GM19043 (cell line): ENCODE measurements around the gene ERFE.
"Not testable (repeated sequence)": the region's sequence is repeated elsewhere in the genome, so short reads cannot be mapped to it uniquely, and the experiment has no call there.

ENCODE experiments used
- ATAC-seq: cut with Tn5 transposase; IDR thresholded peaks from one replicate; pipeline ENCODE4 v1.9.1; 2021; ENCODE audit warnings: low read depth; ENCODE audit not compliant: unreplicated experiment

ERFE gene

DNA sequence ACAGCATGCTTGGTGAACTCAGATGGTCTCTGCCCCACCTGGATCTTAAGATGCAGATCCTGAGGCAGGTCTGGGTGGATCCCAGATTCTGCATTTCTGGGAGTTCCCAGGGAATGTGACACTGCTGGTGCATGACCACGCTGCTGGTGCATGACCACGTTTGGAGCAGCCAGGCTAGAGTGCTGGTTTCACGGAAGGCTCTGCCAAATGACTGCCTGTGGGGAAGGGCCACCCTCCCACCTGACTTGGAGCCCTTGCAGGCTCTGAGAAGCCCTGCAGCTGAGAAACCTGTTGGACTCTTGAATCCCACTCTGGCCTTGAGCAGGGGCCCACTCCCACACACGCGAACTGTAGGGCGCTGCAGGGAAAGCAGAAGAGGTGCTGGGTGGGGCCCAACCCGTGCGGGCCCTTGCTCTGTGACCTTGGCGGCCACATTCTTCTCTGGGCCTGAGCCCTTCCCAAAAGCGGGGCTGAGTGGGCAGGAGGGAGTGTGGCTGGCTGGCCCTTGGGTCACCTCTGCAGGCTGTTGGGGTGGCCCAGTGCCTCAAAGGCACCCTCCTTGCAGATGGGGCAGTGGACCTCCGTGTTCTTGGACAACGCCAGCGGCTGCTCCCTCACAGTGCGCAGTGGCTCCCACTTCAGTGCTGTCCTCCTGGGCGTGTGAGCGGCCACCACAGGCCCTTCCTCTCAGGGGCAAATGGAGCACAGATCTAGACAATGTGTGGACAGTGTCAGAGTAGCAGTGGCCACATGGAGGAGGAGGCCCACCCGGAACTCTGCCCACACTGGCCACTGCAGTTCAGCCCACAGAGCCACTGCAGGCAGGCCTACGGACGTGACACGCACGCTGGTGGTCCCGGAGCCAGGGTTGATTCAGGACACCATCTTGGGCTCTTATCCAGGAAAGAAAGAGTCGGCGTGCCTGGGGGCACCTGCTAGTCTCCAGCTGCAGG lies 7.9 kb downstream of the ERFE start:
- no peak for ATAC-seq

DNA sequence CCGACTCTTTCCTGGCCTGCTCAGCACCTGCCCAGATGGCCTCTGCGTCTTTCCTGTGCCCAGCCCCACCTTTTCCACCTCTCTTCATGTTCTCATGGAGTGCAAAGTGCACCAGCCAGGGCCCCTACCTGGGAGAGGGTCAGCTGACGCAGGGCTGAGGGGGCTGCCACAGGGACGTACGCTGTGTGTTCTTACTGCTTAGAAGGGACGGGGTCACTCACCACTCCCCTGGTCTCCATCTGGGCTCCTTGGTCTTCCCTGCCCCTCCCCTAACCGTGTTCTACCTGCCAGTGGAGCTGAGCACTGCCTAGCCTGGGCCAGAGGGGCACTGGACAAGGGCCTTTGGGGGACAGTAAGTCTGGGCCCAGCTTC lies 8.6 kb downstream of the ERFE start:
- no peak for ATAC-seq

DNA sequence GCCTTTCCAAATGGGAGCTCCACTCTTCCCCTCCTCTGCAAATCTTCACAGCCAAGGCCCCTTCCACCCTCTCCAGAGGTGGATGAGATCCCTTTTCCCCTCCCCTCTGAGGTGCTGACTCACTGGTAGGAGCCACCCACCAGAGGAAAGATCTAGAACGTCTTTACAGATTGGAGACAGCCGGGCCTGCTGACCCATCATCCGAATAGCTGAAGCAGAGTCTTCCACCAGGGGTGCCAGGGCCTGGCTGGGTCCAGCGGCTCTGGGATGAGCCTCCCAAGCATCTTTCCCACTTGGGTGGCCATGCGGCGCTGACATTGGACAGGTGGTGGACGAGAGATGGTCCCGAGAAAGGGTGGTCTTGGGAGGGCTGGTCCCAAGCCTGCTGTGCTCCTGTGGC lies 9.0 kb downstream of the ERFE start:
- no peak for ATAC-seq

DNA sequence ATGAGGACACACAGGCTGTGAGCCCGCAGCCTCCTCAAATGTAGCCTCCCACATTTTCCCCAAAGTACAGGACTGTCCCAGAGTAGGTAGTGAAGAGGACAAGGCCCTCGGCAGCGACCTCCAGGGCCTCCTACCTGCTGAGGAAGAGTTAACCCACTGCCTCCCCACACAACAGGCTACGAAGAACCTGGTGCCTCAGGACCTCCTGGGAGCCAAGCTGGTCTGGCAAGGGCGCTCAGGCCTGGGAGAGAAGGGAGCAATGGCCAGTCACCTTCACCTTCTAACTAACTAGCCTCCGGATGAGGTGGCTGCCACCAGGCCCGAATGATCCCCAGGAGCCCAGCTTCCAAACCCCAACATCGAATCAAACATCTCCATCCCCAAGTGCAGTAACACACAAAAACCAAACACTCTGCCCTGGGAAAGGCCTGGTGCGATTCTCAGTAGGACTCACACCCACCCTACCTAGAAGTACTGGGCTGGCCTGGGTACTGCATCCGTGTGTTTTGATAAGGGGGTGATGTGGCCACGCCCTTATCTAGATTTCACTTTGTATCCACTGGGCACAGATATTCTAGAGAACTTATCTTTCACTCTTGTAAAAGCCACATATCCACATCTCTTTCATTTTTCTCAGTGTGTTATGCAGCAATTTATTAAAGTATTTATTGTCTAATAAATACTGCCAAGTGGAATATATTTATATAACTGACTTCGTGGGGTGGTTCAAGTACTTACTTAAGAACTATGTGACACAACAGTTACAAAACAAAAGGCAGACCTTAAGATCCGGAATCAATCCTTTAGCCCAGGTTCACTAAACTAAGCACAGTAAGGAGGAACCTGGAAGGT lies 9.7 kb downstream of the ERFE start:
- ATAC-seq: no peak

DNA sequence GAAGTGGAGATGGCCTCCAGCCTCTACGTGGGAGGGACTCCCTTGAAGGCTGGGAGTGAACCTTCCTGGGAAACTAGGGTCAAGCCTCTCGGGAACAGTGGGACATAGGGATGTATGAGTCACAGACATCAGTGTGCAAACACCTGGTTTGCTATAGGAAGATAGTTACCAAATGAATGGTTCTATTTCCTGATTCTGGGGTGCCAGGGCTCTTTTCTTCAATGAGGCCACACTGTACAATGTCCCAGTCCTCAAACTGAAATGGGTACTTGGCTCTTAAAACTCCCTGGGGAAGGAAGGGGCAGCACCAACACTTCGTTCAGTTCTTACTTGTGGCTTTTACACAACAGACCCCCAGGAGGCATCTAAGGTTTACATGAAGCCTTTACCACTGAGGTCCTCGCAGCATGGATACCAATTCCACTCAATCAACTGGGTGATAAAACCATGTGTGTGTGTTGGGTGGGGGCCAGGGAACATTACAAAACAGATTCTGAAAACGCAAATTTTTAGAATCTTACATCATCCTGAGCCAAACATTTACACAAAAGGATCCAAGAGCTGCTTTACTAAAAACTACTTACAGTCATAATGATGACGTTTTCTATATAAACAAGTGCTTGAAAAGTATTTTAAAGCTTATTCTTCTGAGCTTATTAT lies 10.4 kb downstream of the ERFE start:
- ATAC-seq: no peak

DNA sequence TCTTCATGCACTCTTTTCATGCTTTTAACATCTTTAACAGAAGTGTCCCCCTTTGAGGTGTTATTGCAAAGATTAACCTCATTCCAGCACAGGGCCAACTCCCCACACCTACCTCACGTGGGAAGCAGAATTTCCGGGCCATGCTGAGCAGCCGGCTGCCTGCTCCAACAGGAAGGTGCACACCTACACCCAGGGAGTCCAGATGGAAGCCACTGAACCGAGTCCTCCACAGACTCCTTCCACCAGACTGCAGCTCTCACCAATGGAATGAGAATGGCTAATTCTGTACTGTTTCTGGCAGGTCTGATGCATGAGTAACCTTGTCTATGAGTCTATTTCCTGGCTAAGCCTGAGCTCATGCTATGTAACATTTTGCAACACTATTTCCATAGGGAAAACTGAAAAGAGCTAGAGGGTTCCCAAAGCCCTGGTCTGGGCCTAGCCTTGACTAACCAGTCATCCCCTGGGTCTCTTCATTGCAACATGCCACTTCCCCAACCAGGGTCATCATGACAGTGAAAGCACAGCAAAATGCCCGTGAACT lies 11.0 kb downstream of the ERFE start:
- ATAC-seq: no peak

DNA sequence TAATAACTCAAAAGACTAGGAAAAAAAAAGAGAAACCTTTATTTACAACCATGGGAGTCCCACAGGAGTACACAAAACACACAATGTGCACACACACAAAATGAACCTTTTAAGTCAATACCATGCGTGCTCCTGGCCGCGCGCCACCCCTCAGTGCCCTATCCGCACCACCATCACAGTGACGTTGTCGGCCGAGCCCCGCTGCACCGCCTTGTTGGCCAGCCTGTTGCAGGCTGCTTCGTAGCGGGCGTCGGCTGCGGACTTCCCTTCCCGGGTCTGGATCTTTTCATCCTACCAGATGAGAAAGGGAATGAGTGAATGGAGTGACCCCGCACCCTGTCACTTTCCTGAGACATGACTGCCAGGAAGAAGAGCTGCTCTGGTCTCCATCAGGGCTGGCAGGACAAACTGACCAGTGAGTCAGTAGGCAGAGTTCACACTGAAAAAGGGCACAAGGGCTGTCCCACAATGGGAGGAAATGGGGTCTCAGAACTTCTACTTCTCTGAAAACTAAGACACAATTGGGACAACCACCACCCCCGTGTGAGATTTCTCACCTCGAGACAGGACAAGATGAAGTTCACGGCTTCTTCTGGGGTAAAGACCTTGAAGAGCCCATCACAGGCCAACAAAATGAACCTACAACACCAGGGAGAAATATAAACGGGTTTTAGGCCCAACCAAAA lies 11.8 kb downstream of the ERFE start:
- ATAC-seq: no peak

DNA sequence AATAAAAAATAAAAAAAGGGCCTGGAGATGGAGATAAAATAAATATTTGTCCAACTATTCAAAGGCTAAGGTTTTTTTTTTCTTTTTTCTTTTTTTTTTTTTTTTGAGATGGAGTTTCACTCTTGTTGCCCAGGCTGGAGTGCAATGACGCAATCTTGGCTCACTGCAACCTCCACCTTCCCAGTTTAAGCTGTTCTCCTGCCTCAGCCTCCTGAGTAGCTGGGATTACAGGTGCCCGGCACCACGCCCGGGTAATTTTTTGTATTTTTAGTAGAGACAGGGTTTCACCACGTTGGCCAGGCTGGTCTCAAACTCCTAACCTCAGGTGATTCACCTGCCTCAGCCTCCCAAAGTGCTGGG lies 12.3 kb downstream of the ERFE start:
- not testable (repeated sequence) for ATAC-seq

DNA sequence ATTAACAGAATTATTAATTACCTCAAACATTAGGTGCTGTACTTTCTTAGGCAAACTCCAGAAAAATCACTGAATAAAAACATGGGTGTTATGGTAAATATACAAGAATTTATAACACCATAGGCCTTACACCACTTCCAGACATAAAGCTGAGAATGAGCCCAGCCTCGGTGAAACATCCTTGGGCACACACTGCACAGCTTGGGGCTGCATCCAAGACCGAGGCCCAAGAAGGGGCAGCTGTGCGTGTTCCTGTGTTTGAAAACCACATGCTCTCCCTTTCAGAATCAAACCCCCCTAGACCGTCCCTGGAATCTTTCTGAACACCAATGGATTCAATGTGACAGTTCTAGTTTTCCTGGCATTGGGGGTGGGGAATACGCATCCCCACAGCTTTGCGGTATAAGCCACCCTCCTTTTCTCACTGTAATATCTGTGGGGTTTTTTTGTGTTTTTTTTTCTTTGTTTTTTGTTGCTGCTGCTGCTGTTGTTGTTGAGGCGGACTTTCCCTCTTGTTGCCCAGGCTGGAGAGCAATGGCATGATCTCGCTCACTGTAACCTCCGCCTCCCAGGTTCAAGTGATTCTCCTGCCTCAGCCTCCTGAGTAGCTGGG lies 12.9 kb downstream of the ERFE start:
- ATAC-seq: no peak

DNA sequence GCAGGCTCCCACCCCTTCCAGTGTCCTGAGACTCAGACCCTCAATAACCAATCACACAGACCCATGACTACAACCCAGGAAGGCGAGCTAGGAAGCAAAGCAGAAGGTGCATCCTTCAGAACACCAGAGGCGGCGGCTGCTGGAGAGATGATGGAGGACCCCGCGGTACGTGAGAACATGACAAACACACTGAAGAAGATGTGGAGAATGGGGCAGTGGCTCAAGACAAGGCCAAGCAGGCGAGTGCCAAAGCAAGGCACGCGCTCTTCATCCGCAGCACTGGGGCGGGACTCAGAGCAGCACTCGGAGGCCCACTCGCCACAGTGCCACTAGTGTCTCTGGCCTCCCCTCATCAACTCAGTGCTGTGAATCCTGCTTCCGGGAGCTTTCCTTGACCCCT lies 13.7 kb downstream of the ERFE start:
- ATAC-seq: no peak

DNA sequence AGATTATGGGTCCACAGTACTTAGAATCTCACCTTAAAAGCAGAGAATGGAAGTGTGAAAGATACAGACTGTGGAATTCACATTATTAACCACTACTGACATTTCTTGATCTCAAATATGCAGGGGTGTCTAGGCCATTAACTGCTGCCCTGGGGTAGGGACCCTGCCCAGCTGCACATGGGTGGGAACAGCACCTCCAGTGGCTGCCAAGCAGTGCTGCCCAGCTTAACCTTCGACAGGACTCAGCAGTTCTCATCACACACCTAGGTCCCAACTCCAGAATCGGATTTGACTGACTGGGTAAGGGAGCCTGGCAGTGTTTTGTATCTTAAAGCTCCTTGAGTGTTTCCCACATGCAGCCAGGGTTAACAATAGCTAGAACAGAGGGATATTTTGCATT lies 14.9 kb downstream of the ERFE start:
- ATAC-seq: no peak

DNA sequence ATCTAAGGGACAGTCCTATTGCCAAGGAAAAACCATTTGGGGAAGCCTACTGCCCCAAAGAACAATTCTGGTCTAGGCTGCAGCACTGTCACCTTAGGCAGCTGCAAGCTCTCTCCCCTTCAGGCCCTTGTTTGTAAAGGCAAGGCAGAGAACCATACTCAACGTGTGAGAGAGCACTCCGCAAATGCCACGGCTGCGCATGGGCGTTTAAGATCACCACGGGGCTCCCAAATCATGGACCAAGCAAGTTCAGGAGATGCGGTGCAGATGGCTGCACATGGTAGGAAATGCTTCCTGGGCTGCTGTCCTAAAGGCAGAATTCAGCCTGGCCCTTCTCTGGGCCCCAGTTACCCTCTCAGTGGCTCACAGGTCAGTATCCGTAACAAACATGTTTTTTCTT lies 15.5 kb downstream of the ERFE start:
- ATAC-seq: no peak

DNA sequence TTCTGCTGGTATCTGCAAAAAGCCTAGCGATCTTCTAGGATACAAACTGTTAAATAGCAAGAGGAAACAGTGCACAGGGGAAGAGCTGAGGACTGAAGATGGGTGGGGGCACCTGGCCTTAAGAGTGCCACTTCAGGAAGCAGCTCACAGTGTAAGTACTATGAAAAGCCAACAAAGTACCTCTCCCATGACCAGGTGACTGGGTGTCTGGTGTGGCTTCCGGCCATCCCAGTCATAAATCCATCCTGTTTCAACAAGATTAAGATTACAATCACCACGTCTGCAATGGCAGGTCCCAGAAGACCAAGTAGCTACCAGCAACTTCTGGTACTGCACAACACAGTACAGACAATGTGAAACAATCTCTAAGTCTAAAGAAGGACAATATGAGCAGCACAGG lies 15.9 kb downstream of the ERFE start:
- no peak for ATAC-seq

DNA sequence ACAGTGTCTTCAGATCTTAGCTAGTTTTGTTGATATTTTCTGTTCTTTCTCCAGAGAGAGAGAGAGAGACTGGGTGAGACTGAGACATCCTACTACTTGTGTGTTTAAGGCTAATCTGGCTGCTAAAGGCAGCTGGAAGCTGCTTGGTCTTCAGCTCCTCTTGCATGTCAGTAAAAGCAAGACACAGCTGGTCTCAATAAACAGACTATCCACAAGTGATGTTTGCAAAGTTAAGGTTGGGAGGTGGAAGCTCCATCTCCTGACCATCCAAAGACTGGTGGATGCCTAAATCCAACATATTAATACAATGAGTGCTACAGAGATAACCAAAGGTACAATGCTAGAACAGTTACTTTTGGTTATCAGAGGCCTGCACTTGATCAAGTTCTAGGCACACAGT lies 17.8 kb downstream of the ERFE start:
- no peak for ATAC-seq

DNA sequence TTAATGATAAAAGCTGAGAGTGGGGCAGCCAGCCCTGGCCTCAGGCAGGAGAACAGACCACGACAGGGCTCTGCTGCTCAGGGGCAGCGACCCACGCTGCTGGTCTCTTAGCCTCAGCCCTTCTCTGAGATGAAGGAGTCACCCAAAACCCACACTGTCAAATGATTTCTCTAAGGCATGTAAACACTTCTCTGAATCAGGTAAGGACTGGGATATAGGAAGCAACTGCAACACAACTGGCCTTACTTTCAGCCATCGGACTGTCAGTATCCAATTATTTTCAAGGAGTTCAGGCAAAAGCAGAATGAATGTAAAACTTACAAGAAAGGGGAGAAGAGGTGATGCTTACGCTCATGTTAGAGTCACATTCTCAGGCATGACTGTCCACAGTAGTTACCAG lies 21.8 kb downstream of the ERFE start:
- no peak for ATAC-seq

DNA sequence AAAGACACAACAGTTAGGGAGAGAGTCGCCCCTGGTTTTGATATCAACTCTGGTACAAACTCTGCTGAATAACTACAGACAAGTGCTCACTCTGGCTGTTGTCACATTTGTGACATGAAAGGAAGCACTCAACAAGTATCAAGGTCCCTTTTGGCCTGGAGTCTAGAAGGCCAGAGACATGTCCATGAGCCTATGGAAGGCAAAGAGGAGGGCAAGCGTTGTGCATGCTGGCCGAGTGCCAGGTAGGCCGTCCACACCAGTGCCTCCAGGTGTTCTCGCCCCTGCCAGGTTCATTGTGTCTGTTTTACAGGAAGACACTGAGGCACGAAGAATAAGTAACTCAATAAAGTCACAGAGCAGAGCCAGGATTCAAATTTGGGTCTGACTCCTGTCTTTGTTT lies 23.6 kb downstream of the ERFE start:
- ATAC-seq: no peak

DNA sequence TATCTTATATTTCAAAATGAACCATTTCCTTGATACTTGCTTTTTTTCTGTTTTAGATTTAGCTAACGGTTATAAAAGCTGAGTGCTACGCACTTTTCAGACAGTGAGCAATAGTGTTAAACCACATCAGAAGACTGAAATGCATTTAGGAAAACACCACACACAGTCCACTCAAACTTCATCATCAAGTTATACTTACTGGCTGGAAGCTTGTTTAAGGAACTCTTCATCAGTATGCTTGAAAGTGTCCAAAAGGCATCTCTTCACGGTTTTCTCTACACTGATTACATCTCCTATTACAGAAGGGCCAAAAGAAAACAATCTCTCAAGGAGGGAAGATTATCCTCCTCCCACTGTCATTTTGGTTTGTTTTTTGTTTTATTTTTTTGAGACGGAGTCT lies 25.1 kb downstream of the ERFE start:
- ATAC-seq: no peak

DNA sequence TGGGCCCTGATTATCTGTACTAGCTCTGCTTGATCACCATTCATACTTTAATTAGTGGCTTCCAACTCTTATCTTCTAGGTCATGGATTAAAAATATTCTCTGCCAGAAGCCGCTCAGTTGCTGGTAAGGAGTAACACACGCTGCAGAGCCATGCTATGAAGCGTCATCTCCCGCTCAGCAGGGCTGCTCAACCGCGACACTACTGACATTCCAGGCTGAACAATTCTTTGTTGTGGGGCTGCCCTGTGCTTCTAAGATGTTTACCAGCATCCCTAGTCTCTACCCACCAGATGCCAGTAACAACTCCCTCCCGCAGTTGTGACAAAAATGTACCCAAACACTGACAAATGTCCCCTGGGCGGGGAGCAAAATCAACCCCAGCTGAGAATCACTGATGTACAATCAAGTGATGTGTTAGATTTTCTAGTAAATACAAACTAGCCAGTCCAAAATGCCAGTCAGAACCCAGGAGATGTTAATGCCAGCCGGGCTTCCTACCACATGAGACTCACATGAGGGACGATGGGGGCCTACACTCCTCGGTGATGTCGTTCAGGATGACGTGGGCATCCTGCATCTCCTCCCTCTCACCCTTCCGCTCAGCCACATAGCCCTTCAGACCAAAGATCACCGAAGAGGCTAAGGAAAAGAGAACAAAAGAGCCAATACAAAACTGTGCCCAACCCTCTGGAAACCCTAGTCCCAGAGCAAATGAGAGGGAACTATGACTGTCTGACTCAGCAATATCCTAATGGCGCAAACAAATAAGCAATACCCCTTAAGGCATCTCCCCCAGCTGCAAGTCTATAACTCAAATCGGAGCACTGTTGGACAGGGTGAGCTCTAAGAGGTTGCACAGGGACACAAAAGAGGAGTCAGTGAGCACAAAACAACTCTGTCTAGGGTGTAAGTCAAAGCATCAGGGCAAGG lies 29.1 kb downstream of the ERFE start:
- ATAC-seq: no peak

DNA sequence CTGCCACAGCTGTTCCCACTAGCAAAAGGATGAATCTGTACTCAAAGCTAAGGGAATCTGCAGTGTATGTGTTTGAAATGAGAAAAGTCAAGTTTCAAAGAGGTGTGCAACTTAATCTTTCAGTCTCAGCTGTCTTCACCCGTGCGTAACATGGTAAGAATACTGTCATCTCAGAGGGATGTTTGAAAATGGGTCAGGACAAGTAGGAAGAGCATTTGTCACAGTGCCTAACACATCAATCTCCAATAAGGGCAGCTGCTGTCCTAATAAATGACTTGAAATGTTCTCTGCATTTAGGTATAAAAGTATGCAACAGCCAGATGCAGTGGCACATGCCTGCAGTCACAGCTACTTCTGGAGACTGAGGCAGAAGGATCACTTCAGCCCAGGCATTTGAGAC lies 31.7 kb downstream of the ERFE start:
- ATAC-seq: no peak
